K562 (cell line): ENCODE results near the gene RNF141. TPM values are rescaled to one million over a fixed set of nuclear protein-coding genes. Genes with fewer than 3 reads are reported as not detected.

Experiments
- ARID1B ChIP-seq: fragments of 450-650 bp; IDR thresholded peaks from 2 replicates; pipeline ENCODE4 v1.6.1; 2016; ENCODE audit warnings: antibody characterized with exemption, mild to moderate bottlenecking, inconsistent platforms
- CC2D1A ChIP-seq: fragments of 450-650 bp; IDR thresholded peaks from 2 replicates; pipeline ENCODE4 v1.6.1; 2017; ENCODE audit warnings: mild to moderate bottlenecking
- EP300 ChIP-seq: IDR thresholded peaks from 2 replicates; pipeline ENCODE4 v1.6.1; 2012; ENCODE audit warnings: low read length, improper control_type of control experiment
- EP400 ChIP-seq: fragments of 450-650 bp; IDR thresholded peaks from 2 replicates; pipeline ENCODE4 v1.6.1; 2017; ENCODE audit warnings: antibody characterized with exemption, mild to moderate bottlenecking, moderate library complexity
- ETV6 ChIP-seq, 3 experiments: fragments of 150-350 bp in 1 of 3; sonication (generic) in 1 of 3; formaldehyde crosslinking in 1 of 3; IDR thresholded peaks; 2 replicates each; pipeline versions ENCODE4 v1.6.1 to v1.8.0; 2014 to 2022; ENCODE audit warnings: borderline replicate concordance in 2 of 3, low read depth in 2 of 3, antibody characterized with exemption in 1 of 3, low read length in 1 of 3, mild to moderate bottlenecking in 1 of 3, missing genetic modification reagents in 1 of 3
- FIP1L1 ChIP-seq: fragments of 200-400 bp; formaldehyde crosslinking; IDR thresholded peaks from 2 replicates; pipeline ENCODE4 v1.6.1; 2018; ENCODE audit warnings: mild to moderate bottlenecking, low read depth, low read length; ENCODE audit not compliant: poor library complexity, severe bottlenecking
- FOXJ2 ChIP-seq: fragments of 200-800 bp; sonication (Bioruptor generic); IDR thresholded peaks from 2 replicates; pipeline ENCODE4 v1.6.1; 2016; ENCODE audit warnings: missing genetic modification characterization, missing compliant biosample characterization
- FOXJ3 ChIP-seq: sonication (generic); formaldehyde crosslinking; IDR thresholded peaks from 2 replicates; pipeline ENCODE4 v1.4.0; 2020; ENCODE audit warnings: mild to moderate bottlenecking, missing genetic modification reagents
- FOXM1 ChIP-seq, 2 experiments: fragments of 450-650 bp in 1 of 2; sonication (generic) in 1 of 2; formaldehyde crosslinking in 1 of 2; IDR thresholded peaks; 2 replicates each; pipeline versions ENCODE4 v1.6.1 to v1.9.0; 2017 to 2022; ENCODE audit warnings: low read depth in 2 of 2, mild to moderate bottlenecking in 2 of 2, missing genetic modification reagents in 1 of 2, moderate library complexity in 1 of 2
- GABPB2 ChIP-seq: fragments of 250-450 bp; sonication (Bioruptor Pico); conservative IDR thresholded peaks from 2 replicates; pipeline ENCODE4 v1.5.1; 2021; ENCODE audit warnings: mild to moderate bottlenecking
- GATA2 ChIP-seq: sonication (generic); formaldehyde crosslinking; IDR thresholded peaks from 2 replicates; pipeline ENCODE4 v1.4.0; 2020; ENCODE audit warnings: mild to moderate bottlenecking, missing genetic modification reagents
- KAT8 ChIP-seq: fragments of 450-650 bp; IDR thresholded peaks from 2 replicates; pipeline ENCODE4 v1.6.1; 2016; ENCODE audit warnings: low read depth, mild to moderate bottlenecking
- KDM1A ChIP-seq, 2 experiments: fragments of 450-650 bp; IDR thresholded peaks; 2 replicates each; pipeline ENCODE4 v1.6.1; 2016; ENCODE audit warnings: mild to moderate bottlenecking in 2 of 2
- KLF13 ChIP-seq: fragments of 450-650 bp; IDR thresholded peaks from 2 replicates; pipeline ENCODE4 v1.6.1; 2016; ENCODE audit warnings: missing genetic modification characterization, low read depth, mild to moderate bottlenecking, missing compliant biosample characterization, moderate library complexity, borderline replicate concordance
- MEIS2 ChIP-seq: fragments of 450-650 bp; IDR thresholded peaks from 2 replicates; pipeline ENCODE4 v1.6.1; 2014; ENCODE audit warnings: mild to moderate bottlenecking; ENCODE audit not compliant: partially characterized antibody
- MLLT1 ChIP-seq, 2 experiments: fragments of 450-650 bp; IDR thresholded peaks; 2 replicates each; pipeline ENCODE4 v1.6.1; 2016
- NBN ChIP-seq: fragments of 450-650 bp; IDR thresholded peaks from 2 replicates; pipeline ENCODE4 v1.6.1; 2016; ENCODE audit warnings: low read depth, mild to moderate bottlenecking
- NCOA2 ChIP-seq, 2 experiments: fragments of 450-650 bp; IDR thresholded peaks; 2 replicates each; pipeline ENCODE4 v1.6.1; 2018; ENCODE audit warnings: mild to moderate bottlenecking in 2 of 2, moderate library complexity in 1 of 2; ENCODE audit not compliant: partially characterized antibody in 2 of 2
- NFATC3 ChIP-seq: fragments of 450-650 bp; IDR thresholded peaks from 2 replicates; pipeline ENCODE4 v1.6.1; 2017; ENCODE audit warnings: mild to moderate bottlenecking
- NFE2 ChIP-seq: IDR thresholded peaks from 2 replicates; pipeline ENCODE4 v1.6.1; 2014; ENCODE audit warnings: antibody characterized with exemption, low read depth
- PML ChIP-seq: IDR thresholded peaks from 2 replicates; pipeline ENCODE4 v1.6.1; 2012; ENCODE audit warnings: low read length, inconsistent platforms
- SOX6 ChIP-seq: fragments of 450-650 bp; IDR thresholded peaks from 2 replicates; pipeline ENCODE4 v1.6.1; 2014; ENCODE audit warnings: mild to moderate bottlenecking
- TEAD4 ChIP-seq, 2 experiments: sonication (generic) in 1 of 2; formaldehyde crosslinking in 1 of 2; IDR thresholded peaks; 2 replicates each; pipeline versions ENCODE4 v1.6.1 to v1.8.0; 2012 to 2022; ENCODE audit warnings: borderline replicate concordance in 1 of 2, inconsistent platforms in 1 of 2, low read length in 1 of 2, mild to moderate bottlenecking in 1 of 2, missing genetic modification reagents in 1 of 2
- TRIM24 ChIP-seq, 2 experiments: fragments of 450-650 bp; IDR thresholded peaks; 2 replicates each; pipeline ENCODE4 v1.6.1; 2016
- ZKSCAN3 ChIP-seq: fragments of 250-450 bp; sonication (Bioruptor Pico); IDR thresholded peaks from 2 replicates; pipeline ENCODE4 v1.4.0; 2020
- ZNF644 ChIP-seq: fragments of 200-800 bp; sonication (Bioruptor generic); IDR thresholded peaks from 2 replicates; pipeline ENCODE4 v1.6.1; 2016; ENCODE audit warnings: low read depth, missing genetic modification characterization, missing compliant biosample characterization
- polyA plus RNA-seq, 8 experiments: library from polyadenylated mRNA; depleted of rRNA in 4 of 8; stranded (reverse) in 5 of 8; unstranded in 3 of 8; fragments of >200 nt; fragmentation: Nextera tagmentation in 2 of 8; fragmentation: Illumina TruSeq in 1 of 8; extraction: Ambion mirVana in 2 of 8; extraction: Trizol in 1 of 8; gene quantifications; 2 replicates each; pipeline versions ENCODE4 v1.2.1 to v1.2.3, GENCODE V29; 2011 to 2014; ENCODE audit warnings: inconsistent platforms in 1 of 8, missing spikeins in 1 of 8
- total RNA-seq, 7 experiments: library from RNA; depleted of rRNA in 6 of 7; stranded (reverse); fragments of >200 nt in 6 of 7; fragmentation: Illumina TruSeq in 2 of 7; extraction: Trizol in 2 of 7; gene quantifications; 2 replicates each; pipeline versions ENCODE4 v1.2.1 to v1.2.3, GENCODE V29; 2011 to 2021; ENCODE audit warnings: low replicate concordance in 1 of 7
- TF ChIP-seq, protein P1 (sequence below), 2 experiments: IDR thresholded peaks in 1 of 2; conservative IDR thresholded peaks in 1 of 2; 2 replicates each; pipeline ENCODE4 v1.6.1; 2016; ENCODE audit warnings: low read depth in 2 of 2, mild to moderate bottlenecking in 1 of 2, missing compliant biosample characterization in 1 of 2, missing genetic modification characterization in 1 of 2, moderate library complexity in 1 of 2

The RNF141 gene
- total and polyA plus RNA-seq, 9 of the 15 experiments (the other 6 are each of a cell fraction or from before 2014, with no cell fraction given) = 9.7 to 51.9 (median 18.9) TPM

DNA sequence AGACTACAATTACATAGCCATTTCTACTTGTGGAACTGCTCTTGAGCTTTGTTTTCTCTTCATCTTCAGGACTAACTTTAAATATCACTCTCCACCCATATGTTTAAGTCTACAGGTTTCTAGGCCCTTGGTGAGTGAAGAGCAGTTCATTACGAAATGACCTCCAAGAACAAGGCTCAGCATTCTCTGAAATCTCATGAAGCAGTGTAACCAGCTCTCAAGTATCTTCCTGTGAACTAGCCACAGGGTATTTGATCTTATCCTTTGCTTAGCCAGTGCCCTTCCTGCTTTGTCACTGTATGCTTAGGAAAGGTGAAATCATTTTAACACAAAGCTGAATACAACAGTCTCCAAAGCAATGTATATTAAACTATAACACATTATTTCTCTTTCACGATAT is 47.9 kb upstream of the RNF141 start (continued):
- TF ChIP-seq TEAD4 (IDR thresholded peaks at IDR 0.05; ENCODE audit: low read length) = peak; percentile 80
- TF ChIP-seq TEAD4 (CRISPR knock-in tag; IDR thresholded peaks at IDR 0.05; ENCODE audit: borderline replicate concordance) = no peak
- no peak for TF ChIP-seq CC2D1A
- no peak for TF ChIP-seq FOXJ2 (tag)
- TF ChIP-seq EP300 = peak; percentile 90
- TF ChIP-seq, protein P1, sequence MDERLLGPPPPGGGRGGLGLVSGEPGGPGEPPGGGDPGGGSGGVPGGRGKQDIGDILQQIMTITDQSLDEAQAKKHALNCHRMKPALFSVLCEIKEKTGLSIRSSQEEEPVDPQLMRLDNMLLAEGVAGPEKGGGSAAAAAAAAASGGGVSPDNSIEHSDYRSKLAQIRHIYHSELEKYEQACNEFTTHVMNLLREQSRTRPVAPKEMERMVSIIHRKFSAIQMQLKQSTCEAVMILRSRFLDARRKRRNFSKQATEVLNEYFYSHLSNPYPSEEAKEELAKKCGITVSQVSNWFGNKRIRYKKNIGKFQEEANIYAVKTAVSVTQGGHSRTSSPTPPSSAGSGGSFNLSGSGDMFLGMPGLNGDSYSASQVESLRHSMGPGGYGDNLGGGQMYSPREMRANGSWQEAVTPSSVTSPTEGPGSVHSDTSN (CRISPR knock-in tag; IDR thresholded peaks at IDR 0.05; ENCODE audit: low read depth) = no peak
- TF ChIP-seq, protein P1 (tag; conservative IDR thresholded peaks at IDR 0.05; ENCODE audit: low read depth) = peak; percentile 61
- TF ChIP-seq KDM1A (IDR thresholded peaks at IDR 0.05) = peak; percentile 57 to 89; a peak in 3 of 4 replicates
- no peak for TF ChIP-seq GABPB2
- TF ChIP-seq NFE2 = peak; percentile 72
- TF ChIP-seq TRIM24 (IDR thresholded peaks at IDR 0.05) = peak in 1 of 2 experiments; percentile 62; a peak in 1 of 4 replicates
- no peak for TF ChIP-seq KAT8
- peak; percentile 82 for TF ChIP-seq SOX6
- no peak for TF ChIP-seq FIP1L1
- TF ChIP-seq GATA2 = peak; percentile 61
- TF ChIP-seq ZKSCAN3 = no peak
- peak; percentile 54; the same call in 1 of the 2 replicates for TF ChIP-seq FOXM1 (IDR thresholded peaks at IDR 0.05; ENCODE audit: low read depth)
- TF ChIP-seq FOXM1 (CRISPR knock-in tag; IDR thresholded peaks at IDR 0.05; ENCODE audit: low read depth) = no peak
- TF ChIP-seq MEIS2 = peak; percentile 93
- TF ChIP-seq EP400 = peak; percentile 33; the same call in 1 of the 2 replicates
- peak in 1 of 2 experiments; percentile 50; a peak in 1 of 4 replicates for TF ChIP-seq ETV6 (IDR thresholded peaks at IDR 0.05; ENCODE audit: borderline replicate concordance in 1 of 2, low read depth in 2 of 2, low read length in 1 of 2)
- TF ChIP-seq ETV6 (CRISPR knock-in tag; IDR thresholded peaks at IDR 0.05; ENCODE audit: borderline replicate concordance) = no peak
- TF ChIP-seq ARID1B = peak; percentile 94
- TF ChIP-seq NCOA2 (IDR thresholded peaks at IDR 0.05; ENCODE audit: partially characterized antibody in 2 of 2) = peak in 1 of 2 experiments; percentile 7
- no peak for TF ChIP-seq KLF13 (tag)
- no peak for TF ChIP-seq FOXJ3 (CRISPR knock-in tag)
- TF ChIP-seq NBN = peak; percentile 75; the same call in 1 of the 2 replicates
- TF ChIP-seq NFATC3 = no peak
- no peak for TF ChIP-seq ZNF644
- TF ChIP-seq MLLT1 (IDR thresholded peaks at IDR 0.05) = peak in 1 of 2 experiments; percentile 63; a peak in 1 of 4 replicates
- TF ChIP-seq PML = peak; percentile 21; the same call in 1 of the 2 replicates
